ENCODE data around the gene SLC1A4. TPM values are rescaled to one million over a fixed set of nuclear protein-coding genes. Genes with fewer than 3 reads are reported as not detected.

SLC1A4 gene
- total RNA-seq, 2 donors from 2014 or later: 0.07 to 1.9 TPM

GRCh38 chr2:65061910-65062339 is 72.7 kb downstream of the SLC1A4 start:
- 96 to 100% methylated on average over 7 to 8 of the region's 8 CpGs for WGBS, 2 experiments (ENCODE audit: insufficient coverage in 1 of 2, insufficient read length in 1 of 2)
- no peak overlapping the region for H3K4me3 ChIP-seq (ENCODE audit: low read length)
- Mint-ChIP-seq H3K9me3 (no peaks in the 10 kb centered on the region), H3K4me1 (peaks cover 9% of the 10 kb centered on the region), H3K36me3 (ENCODE audit: low read depth) (peaks cover 7% of the 10 kb centered on the region), H3K27ac (no peak overlapping the region), H3K27me3 (ENCODE audit: insufficient read depth) (no peaks in the 10 kb centered on the region), H3K4me3 (no peak overlapping the region)
- H3K4me1 ChIP-seq (ENCODE audit: control insufficient read depth, insufficient read depth, low read length): no peaks in the 10 kb centered on the region
- no peak overlapping the region for H3K27ac ChIP-seq (ENCODE audit: low read depth, low read length)
- H3K9me3 ChIP-seq (ENCODE audit: control insufficient read depth, low read length): no peaks in the 10 kb centered on the region
- H3K9ac ChIP-seq (ENCODE audit: extremely low read depth, low read length, poor library complexity, severe bottlenecking): no peak overlapping the region
- DNase-seq: peak; percentile 31
- TF ChIP-seq CTCF (conservative IDR thresholded peaks at IDR 0.05): no peak
- no peaks in the 10 kb centered on the region for H3K36me3 ChIP-seq (ENCODE audit: control insufficient read depth, insufficient read depth, low read length)
- H3K27me3 ChIP-seq (ENCODE audit: control insufficient read depth, insufficient read depth, low read length, poor library complexity, severe bottlenecking): no peaks in the 10 kb centered on the region

GRCh38 chr2:65062843-65063825 is 73.9 kb downstream of the SLC1A4 start:
- 91 to 92% methylated on average over 9 to 13 of the region's 13 CpGs for WGBS, 2 experiments (ENCODE audit: insufficient coverage in 1 of 2, insufficient read length in 1 of 2)
- Mint-ChIP-seq H3K27me3 (ENCODE audit: insufficient read depth) (no peaks in the 10 kb centered on the region), H3K4me3 (no peak overlapping the region), H3K36me3 (ENCODE audit: low read depth) (peaks cover 7% of the 10 kb centered on the region), H3K9me3 (no peaks in the 10 kb centered on the region), H3K4me1 (peaks cover 4% of the 10 kb centered on the region), H3K27ac (no peak overlapping the region)
- H3K27ac ChIP-seq (ENCODE audit: low read depth, low read length): peak overlapping the region; percentile 4
- peak; percentile 41 for DNase-seq
- no peaks in the 10 kb centered on the region for H3K9me3 ChIP-seq (ENCODE audit: control insufficient read depth, low read length)
- H3K4me3 ChIP-seq (ENCODE audit: low read length): no peak overlapping the region
- H3K27me3 ChIP-seq (ENCODE audit: control insufficient read depth, insufficient read depth, low read length, poor library complexity, severe bottlenecking): no peaks in the 10 kb centered on the region
- H3K36me3 ChIP-seq (ENCODE audit: control insufficient read depth, insufficient read depth, low read length): no peaks in the 10 kb centered on the region
- no peak overlapping the region for H3K9ac ChIP-seq (ENCODE audit: extremely low read depth, low read length, poor library complexity, severe bottlenecking)
- H3K4me1 ChIP-seq (ENCODE audit: control insufficient read depth, insufficient read depth, low read length): no peaks in the 10 kb centered on the region
- TF ChIP-seq CTCF (conservative IDR thresholded peaks at IDR 0.05): no peak

- H3K27ac Mint-ChIP-seq: peak overlapping the region; percentile 58
- Histone ChIP-seq H3K4me3 (ENCODE audit: low read length) (no peak overlapping the region), H3K9me3 (ENCODE audit: control insufficient read depth, low read length) (no peaks in the 10 kb centered on the region), H3K9ac (ENCODE audit: extremely low read depth, low read length, poor library complexity, severe bottlenecking) (no peak overlapping the region), H3K36me3 (ENCODE audit: control insufficient read depth, insufficient read depth, low read length) (peaks cover 7% of the 10 kb centered on the region), H3K27me3 (ENCODE audit: control insufficient read depth, insufficient read depth, low read length, poor library complexity, severe bottlenecking) (no peaks in the 10 kb centered on the region), H3K4me1 (ENCODE audit: control insufficient read depth, insufficient read depth, low read length) (no peaks in the 10 kb centered on the region), H3K27ac (ENCODE audit: low read depth, low read length) (no peak overlapping the region)
- peak; percentile 67 for DNase-seq
- no peaks in the 10 kb centered on the region for H3K9me3 Mint-ChIP-seq
- WGBS, 2 experiments (ENCODE audit: insufficient coverage in 1 of 2, insufficient read length in 1 of 2): 86% methylated on average over 8 to 13 of the region's 14 CpGs
- no peaks in the 10 kb centered on the region for H3K4me1 Mint-ChIP-seq
- H3K27me3 Mint-ChIP-seq (ENCODE audit: insufficient read depth): no peaks in the 10 kb centered on the region
- H3K36me3 Mint-ChIP-seq (ENCODE audit: low read depth): peaks cover 2% of the 10 kb centered on the region
- no peak overlapping the region for H3K4me3 Mint-ChIP-seq
- TF ChIP-seq CTCF (conservative IDR thresholded peaks at IDR 0.05): peak; percentile 82
Measured at GRCh38 chr2:65064728-65065552, 75.7 kb downstream of the SLC1A4 start.
